ENCODE measurements around the gene GDAP2. TPM values are rescaled to one million over a fixed set of nuclear protein-coding genes. Genes with fewer than 3 reads are reported as not detected.

GDAP2 gene
- total RNA-seq, 1 experiment from 2014 or later, result 14.5 TPM

DNA sequence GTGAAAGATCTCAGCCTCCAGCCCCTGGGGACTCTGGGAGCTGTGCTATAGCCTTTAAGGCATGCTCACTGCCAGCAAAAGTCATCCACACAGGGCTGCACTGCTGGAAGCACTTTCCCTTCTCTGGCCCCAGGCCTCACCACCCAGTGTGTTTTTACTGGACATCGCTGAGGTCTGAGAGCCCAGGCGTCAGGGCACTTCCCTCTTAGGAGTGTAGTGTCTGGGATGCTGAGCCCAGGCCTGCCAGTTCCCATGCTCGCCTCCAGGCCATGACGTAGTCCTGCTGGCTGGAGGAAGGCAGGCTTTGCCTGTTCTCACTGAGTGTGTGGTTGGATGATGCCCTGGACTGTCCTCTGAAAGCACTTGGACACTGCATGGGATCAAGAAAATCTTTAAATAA lies 101.2 kb downstream of the GDAP2 start:
- intact Hi-C loops (cut with micrococcal nuclease; ENCODE audit: unreplicated experiment), result no loop called here
- Histone ChIP-seq H3K27ac (ENCODE audit: low read length) (no peak overlapping the region), H3K36me3 (ENCODE audit: control insufficient read depth, insufficient read depth, low read length) (no peaks in the 10 kb centered on the region), H3K4me3 (ENCODE audit: low read depth in 2 of 2, low read length in 2 of 2) (no peak overlapping the region), H3K27me3 (ENCODE audit: control insufficient read depth, insufficient read depth, low read length) (no peaks in the 10 kb centered on the region), H3K4me1 (ENCODE audit: control insufficient read depth, insufficient read depth, low read length) (no peaks in the 10 kb centered on the region), H3K9me3 (ENCODE audit: control insufficient read depth, insufficient read depth, low read depth, low read length) (no peaks in the 10 kb centered on the region)
- ChIA-PET CTCF (no interaction called here), POLR2A (no interaction called here)
- DNase-seq (ENCODE audit: low read depth, low spot score) (no peak), ATAC-seq (no peak)
- in situ Hi-C loops (cut with HindIII; ENCODE audit: low pct_unique_long_range_greater_than_20kb, low sequenced_read_pairs), result no loop called here
- no TSS peak for BruUV-seq (replicated peaks)
- TF ChIP-seq POLR2AphosphoS5 (IDR thresholded peaks at IDR 0.05; ENCODE audit: low read depth, low read length), result no peak
- no peak for TF ChIP-seq SIN3A (IDR thresholded peaks at IDR 0.05; ENCODE audit: borderline replicate concordance, insufficient read depth, low read depth, low read length)
- TF ChIP-seq, protein P1, sequence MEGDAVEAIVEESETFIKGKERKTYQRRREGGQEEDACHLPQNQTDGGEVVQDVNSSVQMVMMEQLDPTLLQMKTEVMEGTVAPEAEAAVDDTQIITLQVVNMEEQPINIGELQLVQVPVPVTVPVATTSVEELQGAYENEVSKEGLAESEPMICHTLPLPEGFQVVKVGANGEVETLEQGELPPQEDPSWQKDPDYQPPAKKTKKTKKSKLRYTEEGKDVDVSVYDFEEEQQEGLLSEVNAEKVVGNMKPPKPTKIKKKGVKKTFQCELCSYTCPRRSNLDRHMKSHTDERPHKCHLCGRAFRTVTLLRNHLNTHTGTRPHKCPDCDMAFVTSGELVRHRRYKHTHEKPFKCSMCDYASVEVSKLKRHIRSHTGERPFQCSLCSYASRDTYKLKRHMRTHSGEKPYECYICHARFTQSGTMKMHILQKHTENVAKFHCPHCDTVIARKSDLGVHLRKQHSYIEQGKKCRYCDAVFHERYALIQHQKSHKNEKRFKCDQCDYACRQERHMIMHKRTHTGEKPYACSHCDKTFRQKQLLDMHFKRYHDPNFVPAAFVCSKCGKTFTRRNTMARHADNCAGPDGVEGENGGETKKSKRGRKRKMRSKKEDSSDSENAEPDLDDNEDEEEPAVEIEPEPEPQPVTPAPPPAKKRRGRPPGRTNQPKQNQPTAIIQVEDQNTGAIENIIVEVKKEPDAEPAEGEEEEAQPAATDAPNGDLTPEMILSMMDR (IDR thresholded peaks at IDR 0.05), result no peak
- TF ChIP-seq, protein P2, sequence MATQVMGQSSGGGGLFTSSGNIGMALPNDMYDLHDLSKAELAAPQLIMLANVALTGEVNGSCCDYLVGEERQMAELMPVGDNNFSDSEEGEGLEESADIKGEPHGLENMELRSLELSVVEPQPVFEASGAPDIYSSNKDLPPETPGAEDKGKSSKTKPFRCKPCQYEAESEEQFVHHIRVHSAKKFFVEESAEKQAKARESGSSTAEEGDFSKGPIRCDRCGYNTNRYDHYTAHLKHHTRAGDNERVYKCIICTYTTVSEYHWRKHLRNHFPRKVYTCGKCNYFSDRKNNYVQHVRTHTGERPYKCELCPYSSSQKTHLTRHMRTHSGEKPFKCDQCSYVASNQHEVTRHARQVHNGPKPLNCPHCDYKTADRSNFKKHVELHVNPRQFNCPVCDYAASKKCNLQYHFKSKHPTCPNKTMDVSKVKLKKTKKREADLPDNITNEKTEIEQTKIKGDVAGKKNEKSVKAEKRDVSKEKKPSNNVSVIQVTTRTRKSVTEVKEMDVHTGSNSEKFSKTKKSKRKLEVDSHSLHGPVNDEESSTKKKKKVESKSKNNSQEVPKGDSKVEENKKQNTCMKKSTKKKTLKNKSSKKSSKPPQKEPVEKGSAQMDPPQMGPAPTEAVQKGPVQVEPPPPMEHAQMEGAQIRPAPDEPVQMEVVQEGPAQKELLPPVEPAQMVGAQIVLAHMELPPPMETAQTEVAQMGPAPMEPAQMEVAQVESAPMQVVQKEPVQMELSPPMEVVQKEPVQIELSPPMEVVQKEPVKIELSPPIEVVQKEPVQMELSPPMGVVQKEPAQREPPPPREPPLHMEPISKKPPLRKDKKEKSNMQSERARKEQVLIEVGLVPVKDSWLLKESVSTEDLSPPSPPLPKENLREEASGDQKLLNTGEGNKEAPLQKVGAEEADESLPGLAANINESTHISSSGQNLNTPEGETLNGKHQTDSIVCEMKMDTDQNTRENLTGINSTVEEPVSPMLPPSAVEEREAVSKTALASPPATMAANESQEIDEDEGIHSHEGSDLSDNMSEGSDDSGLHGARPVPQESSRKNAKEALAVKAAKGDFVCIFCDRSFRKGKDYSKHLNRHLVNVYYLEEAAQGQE (IDR thresholded peaks at IDR 0.05; ENCODE audit: insufficient read depth in 1 of 2, low read depth in 2 of 2, low read length in 1 of 2), result no peak
- no peak for TF ChIP-seq TCF7L2 (IDR thresholded peaks at IDR 0.05; ENCODE audit: low read depth, low read length)

DNA sequence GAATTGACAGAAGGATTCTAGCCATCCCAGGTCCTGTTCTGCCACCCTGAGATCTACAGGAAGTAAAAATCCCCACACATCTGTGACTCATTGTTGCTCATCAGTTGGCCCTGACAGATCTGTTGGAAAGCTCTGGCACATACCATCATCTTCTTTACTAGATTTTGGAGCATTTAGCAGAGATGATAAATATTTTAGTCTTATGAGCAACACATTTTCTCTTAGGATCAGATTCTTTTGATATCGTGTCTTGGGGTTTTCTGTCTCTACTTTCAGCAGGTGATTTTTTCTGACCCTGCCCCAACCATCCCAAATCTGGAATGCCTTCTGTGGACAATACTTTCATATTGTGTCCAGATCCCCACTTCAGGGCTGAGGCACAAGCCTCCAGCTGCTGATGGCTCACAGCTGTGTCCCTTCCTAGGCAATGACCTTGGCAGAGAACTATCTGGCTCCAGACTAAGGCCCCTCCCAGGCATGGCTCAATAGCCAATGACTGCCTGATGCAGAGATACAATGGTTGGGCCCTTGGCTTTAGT lies 102.8 kb downstream of the GDAP2 start:
- H3K36me3 ChIP-seq (ENCODE audit: control insufficient read depth, insufficient read depth, low read length), result no peaks in the 10 kb centered on the region
- TF ChIP-seq SIN3A (IDR thresholded peaks at IDR 0.05; ENCODE audit: borderline replicate concordance, insufficient read depth, low read depth, low read length), result no peak
- TF ChIP-seq, protein P1 (IDR thresholded peaks at IDR 0.05), result no peak
- TF ChIP-seq, protein P2 (IDR thresholded peaks at IDR 0.05; ENCODE audit: insufficient read depth in 1 of 2, low read depth in 2 of 2, low read length in 1 of 2), result no peak
- TF ChIP-seq POLR2AphosphoS5 (IDR thresholded peaks at IDR 0.05; ENCODE audit: low read depth, low read length), result no peak
- TF ChIP-seq TCF7L2 (IDR thresholded peaks at IDR 0.05; ENCODE audit: low read depth, low read length), result no peak
- no peaks in the 10 kb centered on the region for H3K27me3 ChIP-seq (ENCODE audit: control insufficient read depth, insufficient read depth, low read length)
- ATAC-seq, result peak; percentile 63; the same call in 1 of the 2 replicates
- DNase-seq (ENCODE audit: low read depth, low spot score), result peak; percentile 41
- BruUV-seq (replicated peaks), result no TSS peak
- no peaks in the 10 kb centered on the region for H3K9me3 ChIP-seq (ENCODE audit: control insufficient read depth, insufficient read depth, low read depth, low read length)
- no peak overlapping the region for H3K4me3 ChIP-seq (ENCODE audit: low read depth in 2 of 2, low read length in 2 of 2)
- POLR2A ChIA-PET, result no interaction called here
- H3K4me1 ChIP-seq (ENCODE audit: control insufficient read depth, insufficient read depth, low read length), result no peaks in the 10 kb centered on the region
- CTCF ChIA-PET, result no interaction called here
- intact Hi-C loops (cut with micrococcal nuclease; ENCODE audit: unreplicated experiment), result no loop called here
- in situ Hi-C loops (cut with HindIII; ENCODE audit: low pct_unique_long_range_greater_than_20kb, low sequenced_read_pairs), result no loop called here
- no peak overlapping the region for H3K27ac ChIP-seq (ENCODE audit: low read length)
